WTC11 (cell line): ENCODE results near the gene KAZN. TPM values are rescaled to one million over a fixed set of nuclear protein-coding genes. Genes with fewer than 3 reads are reported as not detected.

Experiments
- ATAC-seq: fragments of 200-7000 bp; cut with Tn5 transposase; 2 replicates; pipeline ENCODE4 v1.10.0; 2021; ENCODE audit warnings: mild to moderate bottlenecking, moderate library complexity
- CTCF ChIA-PET: fragments of 300-600 bp; sonication (Branson Sonifier 250); formaldehyde crosslinking; loops from one replicate; lab custom pipeline; 2021; ENCODE audit warnings: antibody characterized with exemption; lab: Charles Lee
- POLR2A ChIA-PET: fragments of 350-600 bp; sonication (Branson Sonifier 250); formaldehyde crosslinking; loops from one replicate; lab custom pipeline; 2021; ENCODE audit warnings: antibody characterized with exemption; lab: Charles Lee
- DNase-seq: peaks from one replicate; pipeline ENCODE4 v3.0.0; 2021; ENCODE audit warnings: low spot score
- H3K27ac Mint-ChIP-seq: 2 replicates; pipeline ENCODE4 v1.8.0; 2021; ENCODE audit warnings: mixed read lengths
- H3K27me3 Mint-ChIP-seq: 2 replicates; pipeline ENCODE4 v1.8.0; 2021; ENCODE audit warnings: low read depth, mild to moderate bottlenecking, moderate library complexity, mixed read lengths
- H3K36me3 Mint-ChIP-seq: 2 replicates; pipeline ENCODE4 v1.8.0; 2021; ENCODE audit warnings: mixed read lengths
- H3K4me1 Mint-ChIP-seq: 2 replicates; pipeline ENCODE4 v1.8.0; 2022; ENCODE audit warnings: mixed read lengths
- H3K4me3 Mint-ChIP-seq: 2 replicates; pipeline ENCODE4 v1.8.0; 2021; ENCODE audit warnings: mild to moderate bottlenecking, moderate library complexity, mixed read lengths
- H3K9me3 Mint-ChIP-seq: 2 replicates; pipeline ENCODE4 v1.8.0; 2021; ENCODE audit warnings: mixed read lengths
- CREB1 ChIP-seq: sonication (generic); formaldehyde crosslinking; IDR thresholded peaks from 2 replicates; pipeline ENCODE4 v1.8.0; 2023; ENCODE audit warnings: mild to moderate bottlenecking, missing genetic modification reagents
- FOXJ3 ChIP-seq: sonication (generic); formaldehyde crosslinking; IDR thresholded peaks from 2 replicates; pipeline ENCODE4 v1.9.0; 2021; ENCODE audit warnings: missing genetic modification reagents, mild to moderate bottlenecking, borderline replicate concordance
- FOXP1 ChIP-seq: sonication (generic); formaldehyde crosslinking; IDR thresholded peaks from 2 replicates; pipeline ENCODE4 v1.8.0; 2022; ENCODE audit warnings: missing genetic modification reagents, mild to moderate bottlenecking, moderate library complexity, borderline replicate concordance
- GTF2I ChIP-seq: fragments of 250-450 bp; sonication (Bioruptor Pico); conservative IDR thresholded peaks from 2 replicates; pipeline ENCODE4 v1.4.0; 2021; ENCODE audit warnings: mild to moderate bottlenecking
- HMGA2 ChIP-seq: fragments of 250-450 bp; sonication (Bioruptor Pico); IDR thresholded peaks from 2 replicates; pipeline ENCODE4 v1.4.0; 2021; ENCODE audit warnings: mild to moderate bottlenecking, moderate library complexity
- KAT7 ChIP-seq: sonication (generic); formaldehyde crosslinking; IDR thresholded peaks from 2 replicates; pipeline ENCODE4 v1.8.1; 2023; ENCODE audit warnings: missing genetic modification reagents, mild to moderate bottlenecking, borderline replicate concordance
- MYBL2 ChIP-seq: sonication (generic); formaldehyde crosslinking; IDR thresholded peaks from 2 replicates; pipeline ENCODE4 v1.8.1; 2023; ENCODE audit warnings: mild to moderate bottlenecking, moderate library complexity, missing genetic modification reagents
- NFATC4 ChIP-seq: fragments of 250-450 bp; sonication (Bioruptor Pico); IDR thresholded peaks from 2 replicates; pipeline ENCODE4 v1.9.0; 2021; ENCODE audit warnings: mild to moderate bottlenecking
- NR2C2 ChIP-seq: sonication (generic); formaldehyde crosslinking; IDR thresholded peaks from 2 replicates; pipeline ENCODE4 v1.8.0; 2022; ENCODE audit warnings: mild to moderate bottlenecking, missing genetic modification reagents
- RELA ChIP-seq: sonication (generic); formaldehyde crosslinking; IDR thresholded peaks from 2 replicates; pipeline ENCODE4 v1.8.1; 2022; ENCODE audit warnings: missing genetic modification reagents, mild to moderate bottlenecking, borderline replicate concordance
- SMAD3 ChIP-seq: sonication (generic); formaldehyde crosslinking; IDR thresholded peaks from 2 replicates; pipeline ENCODE4 v1.8.0; 2022; ENCODE audit warnings: missing genetic modification reagents, mild to moderate bottlenecking, borderline replicate concordance
- SMAD4 ChIP-seq: sonication (generic); formaldehyde crosslinking; IDR thresholded peaks from 2 replicates; pipeline ENCODE4 v1.8.0; 2022; ENCODE audit warnings: mild to moderate bottlenecking, missing genetic modification reagents
- SOX15 ChIP-seq: fragments of 250-450 bp; sonication (Bioruptor Pico); IDR thresholded peaks from 2 replicates; pipeline ENCODE4 v1.9.0; 2021; ENCODE audit warnings: mild to moderate bottlenecking
- TEAD1 ChIP-seq: sonication (generic); formaldehyde crosslinking; IDR thresholded peaks from 2 replicates; pipeline ENCODE4 v1.8.0; 2022; ENCODE audit warnings: mild to moderate bottlenecking, missing genetic modification reagents
- TP53 ChIP-seq: sonication (generic); formaldehyde crosslinking; IDR thresholded peaks from 2 replicates; pipeline ENCODE4 v1.8.1; 2023; ENCODE audit warnings: mild to moderate bottlenecking, missing genetic modification reagents
- ZNF317 ChIP-seq: sonication (generic); formaldehyde crosslinking; IDR thresholded peaks from 2 replicates; pipeline ENCODE4 v1.8.1; 2023; ENCODE audit warnings: low read depth, mild to moderate bottlenecking, moderate library complexity, missing genetic modification reagents, borderline replicate concordance
- ZNF396 ChIP-seq: fragments of 250-450 bp; sonication (Bioruptor Pico); IDR thresholded peaks from 2 replicates; pipeline ENCODE4 v1.8.0; 2021; ENCODE audit warnings: mild to moderate bottlenecking, moderate library complexity, borderline replicate concordance
- total RNA-seq: library from RNA; stranded (reverse); gene quantifications from 3 replicates; pipeline ENCODE4 v1.2.3, GENCODE V29; 2021
- TF ChIP-seq, protein P1 (sequence below): sonication (generic); formaldehyde crosslinking; IDR thresholded peaks from 2 replicates; pipeline ENCODE4 v1.8.1; 2023; ENCODE audit warnings: mild to moderate bottlenecking, moderate library complexity, missing genetic modification reagents
- TF ChIP-seq, protein P2 (sequence below): fragments of 250-450 bp; sonication (Bioruptor Pico); IDR thresholded peaks from 2 replicates; pipeline ENCODE4 v1.9.0; 2021; ENCODE audit warnings: mild to moderate bottlenecking
- TF ChIP-seq, protein P3 (sequence below): sonication (generic); formaldehyde crosslinking; IDR thresholded peaks from 2 replicates; pipeline ENCODE4 v1.8.0; 2022; ENCODE audit warnings: mild to moderate bottlenecking, missing genetic modification reagents
- TF ChIP-seq, protein P4 (sequence below): fragments of 250-450 bp; sonication (Bioruptor Pico); IDR thresholded peaks from 2 replicates; pipeline ENCODE4 v1.8.0; 2021; ENCODE audit warnings: mild to moderate bottlenecking
- TF ChIP-seq, protein P5 (sequence below): sonication (generic); formaldehyde crosslinking; IDR thresholded peaks from 2 replicates; pipeline ENCODE4 v1.8.0; 2022; ENCODE audit warnings: mild to moderate bottlenecking, missing genetic modification reagents
- TF ChIP-seq, protein P6 (sequence below): fragments of 250-450 bp; sonication (Bioruptor Pico); IDR thresholded peaks from 2 replicates; pipeline ENCODE4 v2.1.2; 2022; ENCODE audit warnings: mild to moderate bottlenecking, moderate library complexity
- TF ChIP-seq, protein P7 (sequence below): sonication (generic); formaldehyde crosslinking; IDR thresholded peaks from 2 replicates; pipeline ENCODE4 v1.8.1; 2022; ENCODE audit warnings: low read depth, mild to moderate bottlenecking, moderate library complexity, missing genetic modification reagents, borderline replicate concordance

The KAZN gene
- total RNA-seq, 1 experiment from 2014 or later = 19.9 TPM

DNA sequence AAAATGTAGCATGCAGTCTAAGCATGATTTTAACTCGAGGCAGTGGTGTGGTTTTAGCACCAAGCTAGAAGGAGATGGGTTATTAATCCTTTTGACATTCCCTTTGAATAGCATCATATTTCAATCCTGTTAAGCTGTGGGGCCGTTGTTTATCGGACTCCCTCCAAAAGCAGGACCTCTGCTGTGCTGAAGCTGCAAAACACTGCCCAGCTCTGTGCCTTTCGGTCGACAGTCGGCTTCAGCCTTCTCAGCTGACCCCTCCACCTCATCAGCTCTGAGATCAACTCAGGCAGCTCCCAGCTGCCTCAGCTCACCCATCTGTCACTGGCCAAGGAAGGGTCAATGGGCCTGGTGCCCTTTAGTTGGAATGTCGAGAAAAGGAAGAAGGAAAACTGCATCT is 95.5 kb downstream of the KAZN start (continued):
- no peak for TF ChIP-seq MYBL2 (CRISPR knock-in tag)

DNA sequence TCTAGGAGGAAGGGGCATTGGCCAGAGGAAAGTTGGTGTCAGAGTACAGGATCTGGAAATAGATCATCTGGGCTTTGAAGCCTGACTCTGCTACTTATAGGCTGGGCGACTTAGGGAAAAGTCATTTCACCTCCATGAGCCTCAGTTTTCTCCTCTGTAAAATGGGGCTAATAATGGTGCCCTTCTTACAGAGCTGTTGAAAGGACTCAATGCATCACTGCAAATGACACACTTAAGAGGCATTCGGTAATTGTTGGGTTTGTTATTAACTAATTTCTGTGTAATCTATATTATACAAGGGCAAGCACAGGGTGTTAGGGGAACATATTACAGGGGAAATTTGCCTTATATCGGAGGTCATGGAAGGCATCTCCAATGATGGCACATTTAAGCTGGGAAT is 96.1 kb downstream of the KAZN start:
- CTCF ChIA-PET = no interaction called here
- Mint-ChIP-seq H3K36me3 (no peaks in the 10 kb centered on the region), H3K27ac (no peak overlapping the region), H3K4me3 (no peak overlapping the region), H3K27me3 (peaks cover 4% of the 10 kb centered on the region; the same call in 1 of the 2 replicates), H3K9me3 (no peaks in the 10 kb centered on the region), H3K4me1 (peaks cover 18% of the 10 kb centered on the region)
- DNase-seq = no peak
- ATAC-seq = no peak
- TF ChIP-seq, protein P1, sequence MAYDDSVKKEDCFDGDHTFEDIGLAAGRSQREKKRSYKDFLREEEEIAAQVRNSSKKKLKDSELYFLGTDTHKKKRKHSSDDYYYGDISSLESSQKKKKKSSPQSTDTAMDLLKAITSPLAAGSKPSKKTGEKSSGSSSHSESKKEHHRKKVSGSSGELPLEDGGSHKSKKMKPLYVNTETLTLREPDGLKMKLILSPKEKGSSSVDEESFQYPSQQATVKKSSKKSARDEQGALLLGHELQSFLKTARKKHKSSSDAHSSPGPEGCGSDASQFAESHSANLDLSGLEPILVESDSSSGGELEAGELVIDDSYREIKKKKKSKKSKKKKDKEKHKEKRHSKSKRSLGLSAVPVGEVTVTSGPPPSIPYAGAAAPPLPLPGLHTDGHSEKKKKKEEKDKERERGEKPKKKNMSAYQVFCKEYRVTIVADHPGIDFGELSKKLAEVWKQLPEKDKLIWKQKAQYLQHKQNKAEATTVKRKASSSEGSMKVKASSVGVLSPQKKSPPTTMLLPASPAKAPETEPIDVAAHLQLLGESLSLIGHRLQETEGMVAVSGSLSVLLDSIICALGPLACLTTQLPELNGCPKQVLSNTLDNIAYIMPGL = no peak
- TF ChIP-seq SMAD3 (CRISPR knock-in tag) (no peak), FOXP1 (CRISPR knock-in tag) (no peak), TEAD1 (no peak), CREB1 (CRISPR knock-in tag) (no peak), NR2C2 (CRISPR knock-in tag) (no peak)
- POLR2A ChIA-PET = no interaction called here

DNA sequence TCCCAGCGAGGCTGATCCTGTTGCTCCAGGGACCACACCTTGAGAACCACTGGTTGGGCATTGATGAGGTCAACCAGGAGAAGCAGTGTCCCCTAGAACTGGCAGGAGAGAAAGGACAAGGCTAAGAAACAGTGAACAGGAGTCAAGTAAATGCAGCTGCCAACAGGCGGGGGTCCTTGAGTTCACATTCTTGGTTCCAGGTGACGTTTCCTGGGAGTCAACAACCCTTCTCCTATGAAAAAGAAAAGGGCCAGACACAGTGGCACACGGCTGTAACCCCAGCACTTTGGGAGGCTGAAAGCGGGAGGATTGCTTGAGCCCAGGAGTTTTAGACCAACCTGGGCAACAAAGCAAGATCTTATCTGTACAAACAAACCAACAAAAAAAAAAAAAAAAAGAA is 98.3 kb downstream of the KAZN start:
- no peak overlapping the region for H3K27ac Mint-ChIP-seq
- no peak overlapping the region for H3K4me3 Mint-ChIP-seq
- DNase-seq = no peak
- ChIA-PET CTCF (interaction anchor here (0.6 kb wide), 1 partner anchor 38 kb away, joined by 4 read pairs; no protein-coding TSS in a partner anchor), POLR2A (no interaction called here)
- TF ChIP-seq MYBL2 (CRISPR knock-in tag) (no peak), NFATC4 (no peak), HMGA2 (CRISPR knock-in tag) (no peak), SMAD4 (CRISPR knock-in tag) (no peak), TP53 (CRISPR knock-in tag) (no peak), RELA (CRISPR knock-in tag) (no peak), SOX15 (CRISPR knock-in tag) (no peak), KAT7 (CRISPR knock-in tag) (no peak), ZNF317 (CRISPR knock-in tag) (no peak)
- TF ChIP-seq, protein P2, sequence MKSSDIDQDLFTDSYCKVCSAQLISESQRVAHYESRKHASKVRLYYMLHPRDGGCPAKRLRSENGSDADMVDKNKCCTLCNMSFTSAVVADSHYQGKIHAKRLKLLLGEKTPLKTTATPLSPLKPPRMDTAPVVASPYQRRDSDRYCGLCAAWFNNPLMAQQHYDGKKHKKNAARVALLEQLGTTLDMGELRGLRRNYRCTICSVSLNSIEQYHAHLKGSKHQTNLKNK (CRISPR knock-in tag) = no peak
- TF ChIP-seq, protein P3, sequence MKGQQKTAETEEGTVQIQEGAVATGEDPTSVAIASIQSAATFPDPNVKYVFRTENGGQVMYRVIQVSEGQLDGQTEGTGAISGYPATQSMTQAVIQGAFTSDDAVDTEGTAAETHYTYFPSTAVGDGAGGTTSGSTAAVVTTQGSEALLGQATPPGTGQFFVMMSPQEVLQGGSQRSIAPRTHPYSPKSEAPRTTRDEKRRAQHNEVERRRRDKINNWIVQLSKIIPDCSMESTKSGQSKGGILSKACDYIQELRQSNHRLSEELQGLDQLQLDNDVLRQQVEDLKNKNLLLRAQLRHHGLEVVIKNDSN (CRISPR knock-in tag) = no peak
- TF ChIP-seq, protein P4, sequence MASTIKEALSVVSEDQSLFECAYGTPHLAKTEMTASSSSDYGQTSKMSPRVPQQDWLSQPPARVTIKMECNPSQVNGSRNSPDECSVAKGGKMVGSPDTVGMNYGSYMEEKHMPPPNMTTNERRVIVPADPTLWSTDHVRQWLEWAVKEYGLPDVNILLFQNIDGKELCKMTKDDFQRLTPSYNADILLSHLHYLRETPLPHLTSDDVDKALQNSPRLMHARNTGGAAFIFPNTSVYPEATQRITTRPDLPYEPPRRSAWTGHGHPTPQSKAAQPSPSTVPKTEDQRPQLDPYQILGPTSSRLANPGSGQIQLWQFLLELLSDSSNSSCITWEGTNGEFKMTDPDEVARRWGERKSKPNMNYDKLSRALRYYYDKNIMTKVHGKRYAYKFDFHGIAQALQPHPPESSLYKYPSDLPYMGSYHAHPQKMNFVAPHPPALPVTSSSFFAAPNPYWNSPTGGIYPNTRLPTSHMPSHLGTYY (CRISPR knock-in tag) = no peak
- H3K9me3 Mint-ChIP-seq = no peaks in the 10 kb centered on the region
- peaks cover 4% of the 10 kb centered on the region; the same call in 1 of the 2 replicates for H3K27me3 Mint-ChIP-seq
- peaks cover 18% of the 10 kb centered on the region for H3K4me1 Mint-ChIP-seq
- no peak for ATAC-seq
- no peaks in the 10 kb centered on the region for H3K36me3 Mint-ChIP-seq

DNA sequence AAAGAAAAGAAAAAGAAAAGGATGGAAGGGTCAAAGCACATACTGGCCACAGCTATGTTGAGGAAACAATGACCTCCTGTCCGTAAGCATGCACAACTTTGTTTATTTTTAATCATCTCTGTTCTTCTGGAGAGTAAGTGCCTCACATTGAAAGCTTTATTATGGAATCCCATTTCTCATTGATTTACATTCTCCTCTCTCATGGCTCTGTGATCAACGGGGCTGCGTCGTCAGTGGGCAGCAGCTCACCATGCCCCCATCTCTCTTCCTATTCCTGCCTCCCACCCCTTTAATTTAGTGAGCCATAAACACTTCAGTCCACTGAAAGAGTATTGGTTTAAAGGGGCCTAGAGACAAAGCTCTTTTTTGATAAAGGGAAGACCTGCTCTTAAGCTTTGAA is 98.9 kb downstream of the KAZN start:
- DNase-seq (no peak), ATAC-seq (no peak)
- H3K4me3 Mint-ChIP-seq = no peak overlapping the region
- H3K27me3 Mint-ChIP-seq = peaks cover 4% of the 10 kb centered on the region; the same call in 1 of the 2 replicates
- ChIA-PET POLR2A (no interaction called here), CTCF (no interaction called here)
- TF ChIP-seq NFATC4 (no peak), GTF2I (CRISPR knock-in tag) (no peak), ZNF396 (CRISPR knock-in tag) (no peak), FOXJ3 (no peak)
- TF ChIP-seq, protein P2 (CRISPR knock-in tag) = no peak
- TF ChIP-seq, protein P5, sequence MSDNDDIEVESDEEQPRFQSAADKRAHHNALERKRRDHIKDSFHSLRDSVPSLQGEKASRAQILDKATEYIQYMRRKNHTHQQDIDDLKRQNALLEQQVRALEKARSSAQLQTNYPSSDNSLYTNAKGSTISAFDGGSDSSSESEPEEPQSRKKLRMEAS (CRISPR knock-in tag) = no peak
- TF ChIP-seq, protein P6, sequence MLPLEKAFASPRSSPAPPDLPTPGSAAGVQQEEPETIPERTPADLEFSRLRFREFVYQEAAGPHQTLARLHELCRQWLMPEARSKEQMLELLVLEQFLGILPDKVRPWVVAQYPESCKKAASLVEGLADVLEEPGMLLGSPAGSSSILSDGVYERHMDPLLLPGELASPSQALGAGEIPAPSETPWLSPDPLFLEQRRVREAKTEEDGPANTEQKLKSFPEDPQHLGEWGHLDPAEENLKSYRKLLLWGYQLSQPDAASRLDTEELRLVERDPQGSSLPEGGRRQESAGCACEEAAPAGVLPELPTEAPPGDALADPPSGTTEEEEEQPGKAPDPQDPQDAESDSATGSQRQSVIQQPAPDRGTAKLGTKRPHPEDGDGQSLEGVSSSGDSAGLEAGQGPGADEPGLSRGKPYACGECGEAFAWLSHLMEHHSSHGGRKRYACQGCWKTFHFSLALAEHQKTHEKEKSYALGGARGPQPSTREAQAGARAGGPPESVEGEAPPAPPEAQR (CRISPR knock-in tag) = no peak
- TF ChIP-seq, protein P7, sequence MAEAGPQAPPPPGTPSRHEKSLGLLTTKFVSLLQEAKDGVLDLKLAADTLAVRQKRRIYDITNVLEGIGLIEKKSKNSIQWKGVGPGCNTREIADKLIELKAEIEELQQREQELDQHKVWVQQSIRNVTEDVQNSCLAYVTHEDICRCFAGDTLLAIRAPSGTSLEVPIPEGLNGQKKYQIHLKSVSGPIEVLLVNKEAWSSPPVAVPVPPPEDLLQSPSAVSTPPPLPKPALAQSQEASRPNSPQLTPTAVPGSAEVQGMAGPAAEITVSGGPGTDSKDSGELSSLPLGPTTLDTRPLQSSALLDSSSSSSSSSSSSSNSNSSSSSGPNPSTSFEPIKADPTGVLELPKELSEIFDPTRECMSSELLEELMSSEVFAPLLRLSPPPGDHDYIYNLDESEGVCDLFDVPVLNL = no peak
- H3K27ac Mint-ChIP-seq = no peak overlapping the region
- H3K4me1 Mint-ChIP-seq = peaks cover 18% of the 10 kb centered on the region
- H3K36me3 Mint-ChIP-seq = no peaks in the 10 kb centered on the region
- H3K9me3 Mint-ChIP-seq = no peaks in the 10 kb centered on the region
